ENCODE results near the gene AP2A2.

Gene AP2A2

GRCh38 chr11:1032310-1032891 is 106.7 kb downstream of the AP2A2 start:
- Histone ChIP-seq H3K9ac (ENCODE audit: low read depth, low read length) (no peak overlapping the region), H3K27ac (ENCODE audit: low read length) (no peak overlapping the region), H3K36me3 (ENCODE audit: insufficient read depth, low read depth, low read length) (no peaks in the 10 kb centered on the region), H3K9me3 (ENCODE audit: insufficient read depth, low read depth, low read length) (no peaks in the 10 kb centered on the region), H3K4me3 (ENCODE audit: low read length) (no peak overlapping the region), H3K27me3 (ENCODE audit: insufficient read depth, low read length) (no peaks in the 10 kb centered on the region), H3K4me1 (ENCODE audit: insufficient read depth, low read length) (no peaks in the 10 kb centered on the region)

GRCh38 chr11:1033016-1033798 is 107.5 kb downstream of the AP2A2 start:
- no peaks in the 10 kb centered on the region for H3K9me3 ChIP-seq (ENCODE audit: insufficient read depth, low read depth, low read length)
- no peaks in the 10 kb centered on the region for H3K27me3 ChIP-seq (ENCODE audit: insufficient read depth, low read length)
- H3K27ac ChIP-seq (ENCODE audit: low read length), result no peak overlapping the region
- no peaks in the 10 kb centered on the region for H3K36me3 ChIP-seq (ENCODE audit: insufficient read depth, low read depth, low read length)
- no peak overlapping the region for H3K4me3 ChIP-seq (ENCODE audit: low read length)
- H3K4me1 ChIP-seq (ENCODE audit: insufficient read depth, low read length), result no peaks in the 10 kb centered on the region
- no peak overlapping the region for H3K9ac ChIP-seq (ENCODE audit: low read depth, low read length)

GRCh38 chr11:1034001-1034400 is 108.3 kb downstream of the AP2A2 start:
- no peaks in the 10 kb centered on the region for H3K36me3 ChIP-seq (ENCODE audit: insufficient read depth, low read depth, low read length)
- no peak overlapping the region for H3K9ac ChIP-seq (ENCODE audit: low read depth, low read length)
- no peaks in the 10 kb centered on the region for H3K9me3 ChIP-seq (ENCODE audit: insufficient read depth, low read depth, low read length)
- H3K27ac ChIP-seq (ENCODE audit: low read length), result no peak overlapping the region
- no peaks in the 10 kb centered on the region for H3K4me1 ChIP-seq (ENCODE audit: insufficient read depth, low read length)
- no peak overlapping the region for H3K4me3 ChIP-seq (ENCODE audit: low read length)
- H3K27me3 ChIP-seq (ENCODE audit: insufficient read depth, low read length), result no peaks in the 10 kb centered on the region

GRCh38 chr11:1034456-1035295 is 109.0 kb downstream of the AP2A2 start:
- Histone ChIP-seq H3K9ac (ENCODE audit: low read depth, low read length) (no peak overlapping the region), H3K27me3 (ENCODE audit: insufficient read depth, low read length) (no peaks in the 10 kb centered on the region), H3K27ac (ENCODE audit: low read length) (no peak overlapping the region), H3K4me1 (ENCODE audit: insufficient read depth, low read length) (no peaks in the 10 kb centered on the region), H3K4me3 (ENCODE audit: low read length) (no peak overlapping the region), H3K36me3 (ENCODE audit: insufficient read depth, low read depth, low read length) (no peaks in the 10 kb centered on the region), H3K9me3 (ENCODE audit: insufficient read depth, low read depth, low read length) (no peaks in the 10 kb centered on the region)

- Histone ChIP-seq H3K27me3 (ENCODE audit: insufficient read depth, low read length) (no peaks in the 10 kb centered on the region), H3K27ac (ENCODE audit: low read length) (no peak overlapping the region), H3K36me3 (ENCODE audit: insufficient read depth, low read depth, low read length) (no peaks in the 10 kb centered on the region), H3K4me3 (ENCODE audit: low read length) (no peak overlapping the region), H3K9ac (ENCODE audit: low read depth, low read length) (no peak overlapping the region), H3K4me1 (ENCODE audit: insufficient read depth, low read length) (no peaks in the 10 kb centered on the region), H3K9me3 (ENCODE audit: insufficient read depth, low read depth, low read length) (no peaks in the 10 kb centered on the region)
These were observed 110.1 kb downstream of the AP2A2 start for GRCh38 chr11:1035577-1036283.

GRCh38 chr11:1036303-1036923 is 110.7 kb downstream of the AP2A2 start, which contains the start of gene MUC6:
Gene MUC6 (minus strand): TSS chr11:1036718. CDS start chr11:1036655, 63 bp downstream.
- Histone ChIP-seq H3K9ac (ENCODE audit: low read depth, low read length) (no peak within 1 kb of the TSS), H3K4me3 (ENCODE audit: low read length) (no peak within 1 kb of the TSS), H3K9me3 (ENCODE audit: insufficient read depth, low read depth, low read length) (no peaks in the 10 kb centered on the region), H3K4me1 (ENCODE audit: insufficient read depth, low read length) (no peaks in the 10 kb centered on the region), H3K36me3 (ENCODE audit: insufficient read depth, low read depth, low read length) (no peaks in the 10 kb centered on the region), H3K27ac (ENCODE audit: low read length) (no peak within 1 kb of the TSS), H3K27me3 (ENCODE audit: insufficient read depth, low read length) (no peaks in the 10 kb centered on the region)

- no peak overlapping the region for H3K4me3 ChIP-seq (ENCODE audit: low read length)
- H3K9ac ChIP-seq (ENCODE audit: low read depth, low read length), result no peak overlapping the region
- H3K27ac ChIP-seq (ENCODE audit: low read length), result no peak overlapping the region
- no peaks in the 10 kb centered on the region for H3K36me3 ChIP-seq (ENCODE audit: insufficient read depth, low read depth, low read length)
- H3K27me3 ChIP-seq (ENCODE audit: insufficient read depth, low read length), result no peaks in the 10 kb centered on the region
- H3K9me3 ChIP-seq (ENCODE audit: insufficient read depth, low read depth, low read length), result no peaks in the 10 kb centered on the region
- no peaks in the 10 kb centered on the region for H3K4me1 ChIP-seq (ENCODE audit: insufficient read depth, low read length)
These were observed 111.3 kb downstream of the AP2A2 start for GRCh38 chr11:1036931-1037330.

- no peaks in the 10 kb centered on the region for H3K9me3 ChIP-seq (ENCODE audit: insufficient read depth, low read depth, low read length)
- H3K4me3 ChIP-seq (ENCODE audit: low read length), result no peak overlapping the region
- H3K27me3 ChIP-seq (ENCODE audit: insufficient read depth, low read length), result no peaks in the 10 kb centered on the region
- H3K27ac ChIP-seq (ENCODE audit: low read length), result no peak overlapping the region
- no peaks in the 10 kb centered on the region for H3K36me3 ChIP-seq (ENCODE audit: insufficient read depth, low read depth, low read length)
- no peaks in the 10 kb centered on the region for H3K4me1 ChIP-seq (ENCODE audit: insufficient read depth, low read length)
- H3K9ac ChIP-seq (ENCODE audit: low read depth, low read length), result no peak overlapping the region
These were observed 111.9 kb downstream of the AP2A2 start for GRCh38 chr11:1037506-1038055.

- H3K9me3 ChIP-seq (ENCODE audit: insufficient read depth, low read depth, low read length), result no peaks in the 10 kb centered on the region
- H3K4me1 ChIP-seq (ENCODE audit: insufficient read depth, low read length), result no peaks in the 10 kb centered on the region
- H3K27me3 ChIP-seq (ENCODE audit: insufficient read depth, low read length), result no peaks in the 10 kb centered on the region
- H3K36me3 ChIP-seq (ENCODE audit: insufficient read depth, low read depth, low read length), result no peaks in the 10 kb centered on the region
- H3K4me3 ChIP-seq (ENCODE audit: low read length), result no peak overlapping the region
- H3K27ac ChIP-seq (ENCODE audit: low read length), result no peak overlapping the region
- H3K9ac ChIP-seq (ENCODE audit: low read depth, low read length), result no peak overlapping the region
These were observed 112.7 kb downstream of the AP2A2 start for GRCh38 chr11:1038361-1038760.

- H3K4me3 ChIP-seq (ENCODE audit: low read length), result no peak overlapping the region
- H3K9ac ChIP-seq (ENCODE audit: low read depth, low read length), result no peak overlapping the region
- no peaks in the 10 kb centered on the region for H3K4me1 ChIP-seq (ENCODE audit: insufficient read depth, low read length)
- no peaks in the 10 kb centered on the region for H3K9me3 ChIP-seq (ENCODE audit: insufficient read depth, low read depth, low read length)
- H3K27ac ChIP-seq (ENCODE audit: low read length), result no peak overlapping the region
- no peaks in the 10 kb centered on the region for H3K27me3 ChIP-seq (ENCODE audit: insufficient read depth, low read length)
- no peaks in the 10 kb centered on the region for H3K36me3 ChIP-seq (ENCODE audit: insufficient read depth, low read depth, low read length)
These were observed 113.3 kb downstream of the AP2A2 start for GRCh38 chr11:1038921-1039320.

Measured in iPS-20b (cell line).